HG03558 (cell line): ENCODE measurements around the gene B4GALT6.

Experiments used
- ATAC-seq: cut with Tn5 transposase; IDR thresholded peaks from one replicate; pipeline ENCODE4 v1.9.1; 2021; ENCODE audit warnings: moderate number of reproducible peaks; ENCODE audit not compliant: unreplicated experiment; ENCODE audit errors: extremely low read depth

The B4GALT6 gene

GRCh38 chr18:31695989-31696388 is 11.6 kb upstream of the B4GALT6 start:
- ATAC-seq: no peak

GRCh38 chr18:31694297-31694696 is 9.9 kb upstream of the B4GALT6 start:
- no peak for ATAC-seq

DNA sequence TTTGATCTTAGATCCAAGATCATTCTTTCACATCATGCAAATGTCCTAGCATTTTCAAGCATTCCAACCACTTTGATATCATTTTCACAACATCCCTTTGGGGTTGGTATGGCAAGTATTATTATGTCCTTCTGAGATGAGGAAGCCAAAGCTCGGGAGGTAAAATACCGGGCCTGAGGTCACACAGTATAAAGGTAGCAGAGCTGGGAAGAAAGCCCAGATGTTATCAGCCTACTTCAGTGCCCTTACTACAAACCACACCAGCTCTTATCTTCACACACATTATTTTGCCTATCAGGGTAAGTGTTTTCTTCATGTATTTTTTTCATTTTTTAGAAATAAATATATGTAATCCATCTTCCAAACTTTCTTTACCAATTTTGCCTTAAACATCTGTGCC is 4.2 kb upstream of the B4GALT6 start:
- no peak for ATAC-seq

DNA sequence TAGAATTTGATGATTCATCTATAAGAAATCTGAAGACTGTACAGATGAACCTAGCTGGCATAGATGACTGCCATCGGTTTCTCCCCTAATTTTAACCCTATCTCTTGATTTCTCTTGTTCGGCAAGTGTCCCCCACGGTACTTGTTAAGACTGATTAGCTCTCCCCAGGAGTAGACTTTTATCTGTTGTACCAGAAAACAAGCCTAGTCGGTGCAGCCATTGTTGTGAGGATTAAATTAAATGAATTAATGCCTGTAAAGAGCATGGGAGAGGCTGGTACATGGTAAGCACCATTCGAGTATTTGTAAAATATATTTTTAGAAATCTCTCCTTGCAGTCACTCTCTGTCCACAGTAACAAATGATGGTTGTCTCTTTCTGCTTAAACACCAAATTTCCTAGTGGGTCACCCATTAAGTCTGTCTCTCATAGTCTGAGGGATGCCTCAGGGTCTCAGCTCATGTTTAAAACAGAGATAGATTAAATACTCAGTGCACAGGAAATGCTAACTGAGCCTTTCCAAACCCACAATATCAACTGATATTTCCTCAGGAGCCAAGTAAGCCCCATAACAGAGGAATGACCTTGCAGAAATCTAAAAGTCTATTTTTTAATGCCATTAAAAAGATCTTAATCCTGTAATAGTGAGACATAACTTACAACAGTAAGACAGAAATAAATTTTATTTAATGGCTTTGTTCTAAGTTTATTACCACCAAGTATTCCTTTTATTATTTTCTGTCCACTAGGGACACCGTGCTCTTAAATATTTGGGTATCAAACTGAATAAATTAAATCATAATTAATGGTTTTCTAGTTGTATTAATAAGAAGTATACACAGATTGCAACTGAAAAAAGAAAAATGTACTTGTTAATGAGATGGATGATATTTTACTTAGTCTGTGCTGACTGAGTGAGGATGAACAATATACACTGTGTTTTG is 2.9 kb upstream of the B4GALT6 start:
- no peak for ATAC-seq

GRCh38 chr18:31686572-31686971 is 2.2 kb upstream of the B4GALT6 start:
- no peak for ATAC-seq

- ATAC-seq: peak; percentile 55
Observed at GRCh38 chr18:31685097-31686082, 1.0 kb upstream of the B4GALT6 start.

DNA sequence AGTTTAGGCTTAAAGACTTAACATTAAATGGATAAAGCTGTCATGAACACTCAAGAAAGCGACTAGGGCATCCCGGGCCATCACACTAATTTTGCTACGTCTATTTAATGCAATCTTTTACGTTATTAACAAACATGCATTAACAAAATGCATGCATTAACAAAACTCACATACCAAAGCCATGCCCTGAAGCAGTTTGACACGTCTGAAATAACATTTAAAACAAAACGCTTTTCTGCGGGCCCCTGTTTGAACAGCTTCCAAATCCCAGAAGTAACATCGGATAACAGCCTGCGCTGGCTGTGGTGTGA is 458 bp downstream of the B4GALT6 start:
- no peak for ATAC-seq

DNA sequence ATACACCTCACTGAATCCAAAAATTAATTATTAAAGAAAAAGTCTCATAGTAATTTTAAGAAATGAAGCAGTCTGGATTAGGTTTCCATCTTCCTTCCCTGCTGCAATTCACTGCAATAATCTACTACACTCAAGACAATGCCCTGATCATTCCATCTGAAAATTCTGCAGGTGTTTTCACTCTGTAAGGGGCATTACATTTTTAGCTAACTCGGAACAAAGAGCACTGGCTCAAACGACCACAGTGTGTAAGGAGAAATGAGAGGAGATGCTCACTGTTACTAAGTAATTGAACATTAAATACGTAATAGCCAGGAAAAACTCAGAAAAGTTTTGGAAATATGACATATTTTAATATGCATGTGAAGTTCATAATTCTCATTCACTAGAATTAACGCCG is 1.3 kb downstream of the B4GALT6 start:
- ATAC-seq: no peak

DNA sequence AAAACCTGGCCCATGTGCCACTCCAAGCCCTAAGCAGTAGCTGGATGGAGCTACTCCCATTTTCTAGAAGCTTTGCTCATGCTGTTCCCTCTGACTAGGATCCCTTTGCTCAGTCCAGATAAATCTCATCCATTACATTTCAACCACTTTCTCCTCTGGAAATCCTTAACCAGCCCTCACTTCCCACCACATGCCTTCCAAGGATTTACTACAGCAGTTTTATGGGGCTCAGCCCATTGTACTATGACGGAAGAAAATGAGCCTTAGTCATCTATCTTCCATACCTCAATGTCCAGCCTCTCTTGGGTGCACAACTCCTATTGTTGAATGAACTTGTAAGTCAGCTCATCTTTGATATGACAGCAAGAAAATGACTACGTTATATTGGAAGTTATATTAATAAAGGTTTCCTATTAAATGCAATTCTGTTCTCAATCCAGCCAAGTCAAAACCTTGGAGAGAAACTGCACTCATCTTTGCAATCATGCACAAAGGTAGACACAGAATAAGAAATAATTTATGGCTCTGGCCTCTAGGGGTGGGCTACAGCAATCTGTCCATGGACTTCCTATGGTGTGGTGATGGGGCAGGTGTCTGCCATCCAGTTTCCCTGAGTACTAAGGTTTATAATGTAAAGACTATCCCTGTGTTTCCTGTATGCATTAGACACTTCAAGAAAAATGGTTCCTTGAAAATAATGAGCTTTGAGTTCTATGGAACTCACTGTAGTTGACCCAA is 3.4 kb downstream of the B4GALT6 start:
- ATAC-seq: no peak

DNA sequence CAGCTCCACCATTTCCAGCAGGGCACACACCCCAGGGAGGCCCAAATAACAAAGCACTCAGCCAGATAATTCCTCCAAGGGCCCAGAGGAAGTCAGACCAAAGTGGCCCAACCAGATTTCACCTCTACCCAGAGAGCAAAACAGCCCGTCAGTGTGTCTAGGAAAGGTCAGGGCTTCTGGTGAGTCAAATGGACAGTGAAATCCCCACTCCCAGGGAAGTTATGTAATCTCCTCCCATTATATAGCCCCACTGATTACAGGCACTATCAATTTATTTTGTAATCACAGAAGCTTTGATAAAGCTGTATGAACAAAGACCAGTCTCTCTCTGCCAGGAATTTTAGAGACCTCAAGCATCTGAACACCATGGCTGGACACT is 4.0 kb downstream of the B4GALT6 start:
- no peak for ATAC-seq

GRCh38 chr18:31679791-31680432 is 4.5 kb downstream of the B4GALT6 start:
- ATAC-seq: no peak

DNA sequence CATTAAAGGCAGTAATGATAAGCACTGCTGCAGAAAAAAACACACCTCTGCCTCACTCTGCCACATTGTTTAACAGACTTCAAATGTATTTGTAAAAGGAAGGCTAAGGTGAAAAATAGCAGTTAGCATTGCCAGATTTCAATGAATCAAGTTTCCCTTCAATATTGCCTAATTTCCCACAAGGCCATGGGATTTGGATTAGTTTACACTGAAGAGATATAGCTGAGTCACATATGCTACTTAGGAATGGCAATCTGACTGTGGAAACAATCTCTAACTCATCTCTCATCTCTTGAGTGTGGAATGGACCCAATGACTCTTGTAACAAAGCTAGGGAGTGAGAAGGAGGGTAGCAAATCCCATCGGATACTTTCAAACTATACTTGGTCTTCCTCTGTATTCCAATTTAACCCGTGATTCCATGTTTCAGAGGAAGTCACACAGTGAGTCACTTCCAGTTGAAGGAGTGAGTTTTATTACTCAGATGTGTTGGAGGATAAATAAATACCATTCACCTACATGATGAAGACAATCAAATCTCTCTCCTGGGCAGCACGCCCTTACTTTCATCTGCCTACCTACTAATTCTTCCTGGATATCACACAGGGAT is 5.1 kb downstream of the B4GALT6 start:
- no peak for ATAC-seq

DNA sequence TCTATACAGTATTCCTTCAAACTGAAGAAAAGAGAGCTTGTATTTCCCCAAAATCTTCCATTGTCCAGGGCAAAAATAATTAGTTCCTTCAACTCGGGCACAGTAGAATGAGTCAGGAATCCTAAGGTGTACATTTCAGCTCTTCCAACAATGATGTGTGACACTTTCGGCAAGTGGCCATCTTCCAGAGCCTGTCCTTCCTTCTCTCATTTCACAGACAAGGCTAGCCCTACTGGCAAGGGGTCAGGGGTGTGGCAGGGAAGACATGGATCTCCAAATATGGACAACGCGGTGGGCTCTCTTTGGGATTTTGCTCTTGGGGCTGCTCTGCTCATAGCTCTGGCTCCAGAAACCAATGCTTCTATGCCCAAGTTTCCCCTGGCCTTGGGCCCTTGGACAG is 6.0 kb downstream of the B4GALT6 start:
- ATAC-seq: no peak

- no peak for ATAC-seq
Observed at GRCh38 chr18:31677592-31677991, 6.8 kb downstream of the B4GALT6 start.

GRCh38 chr18:31675404-31675803 is 9.0 kb downstream of the B4GALT6 start:
- ATAC-seq: no peak

DNA sequence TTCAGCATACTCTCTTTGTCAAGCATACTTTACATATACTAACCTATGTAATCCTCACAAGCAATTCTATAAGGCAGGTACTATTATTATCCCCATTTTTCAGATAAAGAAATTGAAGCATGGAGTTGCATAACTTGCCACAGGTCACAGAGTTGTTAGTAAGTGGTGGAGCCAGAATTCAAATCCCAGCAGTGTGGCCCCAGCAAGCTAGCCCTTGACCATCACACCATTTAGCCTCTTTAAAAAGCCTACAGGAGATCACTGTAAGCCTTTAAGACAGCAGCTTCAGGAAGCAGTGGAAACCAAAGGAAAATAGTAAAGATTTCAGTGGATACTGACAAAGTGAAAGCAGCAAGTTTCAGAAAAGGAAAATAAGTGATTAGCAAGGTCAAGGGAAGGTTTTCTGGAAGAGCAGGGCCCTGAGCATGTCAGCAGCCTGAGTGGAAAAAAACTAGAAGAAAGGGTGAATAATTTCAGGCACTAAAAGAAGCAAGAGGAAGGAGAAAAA is 11.7 kb downstream of the B4GALT6 start:
- ATAC-seq: no peak

DNA sequence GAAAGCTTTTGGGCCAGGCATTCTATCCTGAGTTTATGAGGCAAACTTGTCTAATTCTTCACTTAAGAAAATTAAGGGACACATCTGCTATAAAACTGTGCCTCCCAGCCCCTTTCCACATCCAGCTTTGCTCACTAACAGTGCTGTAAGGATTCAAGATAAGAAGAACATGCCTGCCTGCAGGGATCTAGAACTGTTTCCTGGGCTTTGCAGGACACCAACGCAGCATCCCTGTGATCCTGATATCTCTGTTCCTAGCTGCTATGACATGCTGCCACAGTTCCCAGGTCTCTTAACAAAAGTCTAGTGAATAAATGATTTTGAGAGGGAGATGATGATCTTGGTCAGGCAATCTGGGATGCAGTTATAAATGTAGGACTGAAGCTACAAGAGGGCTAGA is 12.4 kb downstream of the B4GALT6 start:
- ATAC-seq: no peak

DNA sequence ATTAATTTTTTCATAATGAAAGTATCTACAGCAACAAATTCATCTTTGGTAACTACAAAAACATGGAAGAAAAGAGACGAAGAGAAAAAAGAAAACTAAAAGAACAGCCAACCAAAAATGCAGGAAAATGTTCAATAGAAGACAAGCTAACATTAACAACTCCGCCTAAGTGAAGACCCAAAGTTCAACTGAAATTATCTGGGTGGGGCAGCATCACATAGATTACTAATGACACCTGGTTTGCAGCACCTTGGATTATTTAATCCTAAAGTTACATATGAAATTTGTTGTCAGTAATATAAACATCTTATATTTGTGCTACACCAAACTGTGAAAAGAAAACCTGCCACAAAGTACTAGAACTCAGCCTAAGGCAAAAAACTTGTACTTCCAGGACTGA is 14.8 kb downstream of the B4GALT6 start:
- ATAC-seq: no peak

GRCh38 chr18:31667185-31667584 is 17.2 kb downstream of the B4GALT6 start:
- no peak for ATAC-seq
